ENCODE results near the gene SPAG6. TPM values are rescaled to one million over a fixed set of nuclear protein-coding genes. Genes with fewer than 3 reads are reported as not detected.

SPAG6 gene
- total RNA-seq, 4 donors from 2014 or later: 0.29 to 3.9 (median 0.49) TPM; not detected in 1

DNA sequence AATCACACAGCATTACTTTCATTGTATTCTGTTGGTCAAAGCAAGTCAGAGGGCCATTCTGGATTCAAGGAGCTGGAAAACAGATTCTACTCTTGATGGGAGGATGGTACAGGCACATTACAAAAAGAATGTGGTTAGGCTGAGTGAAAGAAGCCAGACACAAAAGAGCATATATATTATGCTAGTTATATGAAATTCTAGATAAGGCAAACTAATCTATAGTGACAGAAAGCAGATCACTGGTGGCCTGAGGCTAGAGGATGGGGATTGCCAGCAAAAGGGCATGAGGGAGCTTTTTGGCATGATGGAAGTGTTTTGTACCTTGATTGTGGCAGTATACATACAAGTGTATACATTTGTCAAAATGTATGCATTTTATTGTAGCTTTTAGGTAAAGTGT lies 96.8 kb downstream of the SPAG6 start:
- Histone ChIP-seq H3K27me3 (no peaks in the 10 kb centered on the region), H3K27ac (no peak overlapping the region), H3K36me3 (no peaks in the 10 kb centered on the region), H3K4me1 (peaks cover 0 to 9% of the 10 kb centered on the region in 2 donors), H3K4me3 (no peak overlapping the region), H3K9me3 (no peaks in the 10 kb centered on the region)
- TF ChIP-seq, protein P1, sequence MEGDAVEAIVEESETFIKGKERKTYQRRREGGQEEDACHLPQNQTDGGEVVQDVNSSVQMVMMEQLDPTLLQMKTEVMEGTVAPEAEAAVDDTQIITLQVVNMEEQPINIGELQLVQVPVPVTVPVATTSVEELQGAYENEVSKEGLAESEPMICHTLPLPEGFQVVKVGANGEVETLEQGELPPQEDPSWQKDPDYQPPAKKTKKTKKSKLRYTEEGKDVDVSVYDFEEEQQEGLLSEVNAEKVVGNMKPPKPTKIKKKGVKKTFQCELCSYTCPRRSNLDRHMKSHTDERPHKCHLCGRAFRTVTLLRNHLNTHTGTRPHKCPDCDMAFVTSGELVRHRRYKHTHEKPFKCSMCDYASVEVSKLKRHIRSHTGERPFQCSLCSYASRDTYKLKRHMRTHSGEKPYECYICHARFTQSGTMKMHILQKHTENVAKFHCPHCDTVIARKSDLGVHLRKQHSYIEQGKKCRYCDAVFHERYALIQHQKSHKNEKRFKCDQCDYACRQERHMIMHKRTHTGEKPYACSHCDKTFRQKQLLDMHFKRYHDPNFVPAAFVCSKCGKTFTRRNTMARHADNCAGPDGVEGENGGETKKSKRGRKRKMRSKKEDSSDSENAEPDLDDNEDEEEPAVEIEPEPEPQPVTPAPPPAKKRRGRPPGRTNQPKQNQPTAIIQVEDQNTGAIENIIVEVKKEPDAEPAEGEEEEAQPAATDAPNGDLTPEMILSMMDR (IDR thresholded peaks at IDR 0.05): no peak
- TF ChIP-seq POLR2A (IDR thresholded peaks at IDR 0.05): no peak
- intact Hi-C loops (cut with DNase I; ENCODE audit: low total_unique reads): no loop called here
- no peak for DNase-seq

DNA sequence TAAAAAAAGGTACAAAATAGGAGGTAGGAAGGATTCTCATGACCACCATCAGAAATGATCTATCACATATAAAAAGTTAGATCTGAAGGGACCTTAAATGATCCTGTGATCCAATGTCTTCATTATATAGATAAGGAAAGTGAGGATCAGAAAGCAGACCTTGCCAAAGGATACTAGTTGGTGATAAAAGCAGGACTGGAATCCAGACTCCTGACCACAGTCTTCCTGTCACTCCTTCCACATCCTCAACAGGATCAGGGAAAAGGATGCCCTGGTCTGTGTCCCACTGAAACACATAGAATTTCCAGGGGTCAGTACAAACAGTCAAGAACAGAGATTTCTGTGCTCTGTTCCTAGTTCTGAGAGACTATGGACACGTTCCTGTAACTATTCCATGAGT lies 97.2 kb downstream of the SPAG6 start:
- Histone ChIP-seq H3K4me1 (peaks cover 0 to 9% of the 10 kb centered on the region in 2 donors), H3K4me3 (no peak overlapping the region), H3K27me3 (no peaks in the 10 kb centered on the region), H3K36me3 (no peaks in the 10 kb centered on the region), H3K27ac (no peak overlapping the region), H3K9me3 (no peaks in the 10 kb centered on the region)
- TF ChIP-seq POLR2A (IDR thresholded peaks at IDR 0.05): no peak
- TF ChIP-seq, protein P1 (IDR thresholded peaks at IDR 0.05): no peak
- intact Hi-C loops (cut with DNase I; ENCODE audit: low total_unique reads): no loop called here
- DNase-seq: no peak

DNA sequence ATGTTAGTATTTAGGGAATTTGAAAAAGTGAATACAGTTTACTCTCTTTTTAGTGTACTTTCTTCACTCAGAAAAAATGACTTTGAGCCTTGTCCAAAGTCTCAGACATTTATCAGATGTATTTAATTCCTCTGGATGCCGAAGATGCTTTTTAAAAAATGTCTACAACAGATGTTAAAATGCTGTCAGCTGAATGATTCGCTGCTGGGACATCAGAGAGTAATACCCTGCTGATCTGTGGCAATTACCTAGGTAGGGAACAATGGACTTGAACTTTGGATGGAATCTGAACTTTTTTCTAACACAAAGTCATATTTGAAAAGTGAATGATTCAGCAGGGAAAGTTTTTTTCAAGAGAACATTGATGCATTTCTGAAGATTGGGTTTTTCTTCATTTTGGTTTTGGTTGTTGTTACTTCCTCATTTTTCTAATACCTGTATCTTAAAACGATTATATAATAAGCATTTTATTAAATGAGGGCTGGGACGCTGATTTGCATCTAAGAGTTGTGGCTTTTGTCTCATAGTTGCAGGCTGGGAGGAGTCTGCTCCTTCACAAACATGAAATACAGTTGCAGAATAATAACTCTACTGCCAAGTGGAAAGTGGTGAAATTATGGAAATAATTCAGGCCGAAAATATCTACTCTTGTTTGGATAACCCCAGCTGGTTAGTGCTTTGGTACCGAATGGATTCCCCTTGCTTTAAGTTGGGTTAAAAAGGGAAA lies 98.0 kb downstream of the SPAG6 start:
- Histone ChIP-seq H3K4me1 (peaks cover 0 to 8% of the 10 kb centered on the region in 2 donors), H3K4me3 (no peak overlapping the region), H3K9me3 (no peaks in the 10 kb centered on the region), H3K27me3 (no peaks in the 10 kb centered on the region), H3K36me3 (no peaks in the 10 kb centered on the region), H3K27ac (no peak overlapping the region)
- no peak for DNase-seq
- intact Hi-C loops (cut with DNase I; ENCODE audit: low total_unique reads): no loop called here
- TF ChIP-seq POLR2A (IDR thresholded peaks at IDR 0.05): no peak
- TF ChIP-seq, protein P1 (IDR thresholded peaks at IDR 0.05): no peak

DNA sequence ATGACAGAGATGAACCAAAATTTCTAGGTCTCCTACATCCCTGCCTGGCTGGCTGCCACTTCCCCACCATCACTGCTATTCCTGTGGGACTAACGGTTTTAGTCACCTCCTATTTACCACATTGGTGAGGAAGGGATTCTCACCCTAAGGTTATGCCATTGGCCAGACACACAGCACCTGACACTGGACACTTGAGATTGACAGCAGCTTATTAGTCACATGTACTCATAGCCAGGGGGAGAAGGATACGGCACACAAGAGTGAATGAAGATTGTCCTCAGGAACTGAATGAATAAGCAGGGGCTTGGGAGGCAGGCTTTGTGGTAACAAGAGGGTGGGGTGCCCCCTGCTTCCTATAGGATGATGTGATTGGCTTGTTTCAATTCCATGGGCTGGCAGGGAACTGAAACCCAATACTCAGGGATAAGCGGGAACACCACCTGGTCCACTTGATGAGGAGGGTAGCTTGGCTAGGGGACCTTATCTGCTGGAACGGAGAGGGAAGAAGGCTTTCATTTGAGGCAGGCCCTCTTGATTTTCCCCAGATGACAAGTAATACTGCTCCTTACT lies 99.0 kb downstream of the SPAG6 start:
- Histone ChIP-seq H3K36me3 (no peaks in the 10 kb centered on the region), H3K27ac (no peak overlapping the region), H3K27me3 (no peaks in the 10 kb centered on the region), H3K4me1 (no peaks in the 10 kb centered on the region), H3K4me3 (no peak overlapping the region), H3K9me3 (no peaks in the 10 kb centered on the region)
- TF ChIP-seq POLR2A (IDR thresholded peaks at IDR 0.05): no peak
- TF ChIP-seq, protein P1 (IDR thresholded peaks at IDR 0.05): no peak
- intact Hi-C loops (cut with DNase I; ENCODE audit: low total_unique reads): no loop called here
- DNase-seq: no peak

DNA sequence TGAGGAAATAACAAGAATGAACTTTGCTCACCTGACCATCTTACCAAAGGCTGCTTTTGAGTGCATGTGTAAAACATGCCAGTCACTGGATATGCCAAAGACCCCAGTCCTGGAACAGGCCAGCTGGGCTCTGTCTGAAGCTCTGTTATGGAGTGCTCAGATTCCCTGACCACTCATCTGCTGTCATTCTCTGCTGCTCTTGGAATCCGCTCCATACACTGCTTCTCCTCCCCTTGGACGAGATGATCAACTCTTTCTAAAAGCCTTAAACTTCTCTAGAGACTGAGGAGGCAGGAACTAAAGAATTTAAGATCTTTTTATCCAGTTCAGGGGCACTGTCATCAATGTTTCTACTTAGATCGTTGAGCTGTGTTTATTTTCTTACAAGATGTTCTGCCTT lies 100.2 kb downstream of the SPAG6 start:
- H3K4me1 ChIP-seq: no peaks in the 10 kb centered on the region
- intact Hi-C loops (cut with DNase I; ENCODE audit: low total_unique reads): no loop called here
- no peak for TF ChIP-seq POLR2A (IDR thresholded peaks at IDR 0.05)
- TF ChIP-seq, protein P1 (IDR thresholded peaks at IDR 0.05): no peak
- no peaks in the 10 kb centered on the region for H3K36me3 ChIP-seq
- no peak for DNase-seq
- H3K27ac ChIP-seq: no peak overlapping the region
- H3K9me3 ChIP-seq: no peaks in the 10 kb centered on the region
- H3K4me3 ChIP-seq: no peak overlapping the region
- no peaks in the 10 kb centered on the region for H3K27me3 ChIP-seq

All from uterus (tissue), 4 donors.